Panc1 (cell line): ENCODE results near the gene CHCHD2. TPM values are rescaled to one million over a fixed set of nuclear protein-coding genes. Genes with fewer than 3 reads are reported as not detected.
"Not testable (repeated sequence)": the region's sequence is repeated elsewhere in the genome, so short reads cannot be mapped to it uniquely, and the experiment has no call there.

Source experiments
- ATAC-seq: fragments of 200-7000 bp; cut with Tn5 transposase; 2 replicates; pipeline ENCODE4 v1.9.1; 2020; ENCODE audit warnings: mild to moderate bottlenecking, moderate library complexity
- Bru-seq: library from RNA; stranded (reverse); fragments of 400-500 nt; gene quantifications from one replicate; lab custom pipeline; 2021; lab: Mats Ljungman, UMichigan
- BruChase-seq, 2 experiments: library from RNA; stranded (reverse); fragments of 400-500 nt; gene quantifications; one replicate each; lab custom pipeline; 2021; lab: Mats Ljungman, UMichigan
- BruUV-seq: library from RNA; stranded (reverse); fragments of 400-500 nt; replicated peaks from 2 replicates; lab custom pipeline; 2021; lab: Mats Ljungman, UMichigan
- CTCF ChIA-PET: fragments of 300-600 bp; sonication (Branson Sonifier 250); formaldehyde crosslinking; loops from one replicate; lab custom pipeline; 2022; ENCODE audit warnings: antibody characterized with exemption; lab: Charles Lee
- POLR2A ChIA-PET: fragments of 300-600 bp; sonication (Branson Sonifier 250); formaldehyde crosslinking; loops from one replicate; lab custom pipeline; 2022; ENCODE audit warnings: antibody characterized with exemption; lab: Charles Lee
- DNase-seq: peaks from one replicate; pipeline ENCODE4 v3.0.0-alpha.2; 2010; ENCODE audit warnings: low read depth, low spot score
- H3K27ac ChIP-seq: 2 replicates; pipeline ENCODE4 v1.5.1; 2011; ENCODE audit warnings: mild to moderate bottlenecking, low read length, inconsistent platforms
- H3K27me3 ChIP-seq: fragments of 200-500 bp; sonication (Bioruptor generic); 2 replicates; pipeline ENCODE4 v1.6.0; 2014; ENCODE audit warnings: low read length, inconsistent platforms; ENCODE audit not compliant: control insufficient read depth, insufficient read depth
- H3K36me3 ChIP-seq: fragments of 200-500 bp; sonication (Bioruptor generic); 2 replicates; pipeline ENCODE4 v1.5.1; 2014; ENCODE audit warnings: inconsistent platforms, mild to moderate bottlenecking, low read length, moderate library complexity; ENCODE audit not compliant: control insufficient read depth, insufficient read depth
- H3K4me1 ChIP-seq: 2 replicates; pipeline ENCODE4 v1.5.1; 2011; ENCODE audit warnings: inconsistent platforms, mild to moderate bottlenecking, low read length, moderate library complexity; ENCODE audit not compliant: control insufficient read depth, insufficient read depth
- H3K4me3 ChIP-seq, 2 experiments: 2 replicates each; pipeline ENCODE4 v1.5.1; 2011 to 2012; ENCODE audit warnings: low read depth in 2 of 2, low read length in 2 of 2, mild to moderate bottlenecking in 2 of 2, inconsistent platforms in 1 of 2, moderate library complexity in 1 of 2
- H3K9me3 ChIP-seq: fragments of 200-500 bp; sonication (Bioruptor generic); 2 replicates; pipeline ENCODE4 v1.5.1; 2014; ENCODE audit warnings: low read depth, mild to moderate bottlenecking, inconsistent platforms, low read length, moderate library complexity; ENCODE audit not compliant: control insufficient read depth, insufficient read depth
- POLR2AphosphoS5 ChIP-seq: IDR thresholded peaks from 2 replicates; pipeline ENCODE4 v1.6.1; 2012; ENCODE audit warnings: mild to moderate bottlenecking, low read depth, low read length, moderate library complexity
- SIN3A ChIP-seq: IDR thresholded peaks from 2 replicates; pipeline ENCODE4 v1.6.1; 2012; ENCODE audit warnings: low read depth, mild to moderate bottlenecking, low read length, moderate library complexity, borderline replicate concordance; ENCODE audit not compliant: insufficient read depth
- TCF7L2 ChIP-seq: IDR thresholded peaks from 2 replicates; pipeline ENCODE4 v1.6.1; 2011; ENCODE audit warnings: mild to moderate bottlenecking, low read depth, low read length, inconsistent platforms
- in situ Hi-C: cut with HindIII; loops from 2 replicates; pipeline ENCODE4 v1.10.0; 2016; ENCODE audit warnings: low sequenced_read_pairs, low pct_unique_long_range_greater_than_20kb
- intact Hi-C: fragments of 100-400 bp; cut with micrococcal nuclease; formaldehyde crosslinking; loops from one replicate; pipeline ENCODE4 v1.10.0; 2022; ENCODE audit not compliant: unreplicated experiment
- long read RNA-seq: library from polyadenylated mRNA; unstranded; transcript quantifications from one replicate; pipeline ENCODE4 v2.0.0, GENCODE V29; 2021; ENCODE audit not compliant: unreplicated experiment
- polyA plus RNA-seq: library from polyadenylated mRNA; unstranded; fragments of >200 nt; gene quantifications from one replicate; pipeline ENCODE4 v1.2.1, GENCODE V29; 2012; ENCODE audit warnings: missing spikeins; ENCODE audit not compliant: insufficient read length
- total RNA-seq: library from RNA; stranded (reverse); gene quantifications from one replicate; pipeline ENCODE4 v1.2.1, GENCODE V29; 2021; ENCODE audit not compliant: unreplicated experiment
- TF ChIP-seq, protein P1 (sequence below), 2 experiments: IDR thresholded peaks; 2 replicates each; pipeline ENCODE4 v1.6.1; 2011 to 2012; ENCODE audit warnings: low read depth in 2 of 2, control low read depth in 1 of 2, low read length in 1 of 2, mild to moderate bottlenecking in 1 of 2, moderate library complexity in 1 of 2; ENCODE audit not compliant: insufficient read depth in 1 of 2
- TF ChIP-seq, protein P2 (sequence below): fragments of 450-650 bp; IDR thresholded peaks from 2 replicates; pipeline ENCODE4 v1.5.1; 2017; ENCODE audit warnings: mild to moderate bottlenecking

CHCHD2 gene, protein sequence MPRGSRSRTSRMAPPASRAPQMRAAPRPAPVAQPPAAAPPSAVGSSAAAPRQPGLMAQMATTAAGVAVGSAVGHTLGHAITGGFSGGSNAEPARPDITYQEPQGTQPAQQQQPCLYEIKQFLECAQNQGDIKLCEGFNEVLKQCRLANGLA
- total RNA-seq (666 TPM), Bru-seq, nascent RNA (percentile 96 among the genes with signal in this experiment), BruChase-seq, experiment 1, labeled RNA remaining after a 2-hour chase (percentile 90 among the genes with signal in this experiment), BruChase-seq, experiment 2, labeled RNA remaining after a 6-hour chase (percentile 97 among the genes with signal in this experiment)
- 680 TPM for polyA plus RNA-seq
- long read RNA-seq, transcript CHCHD2-201 (4 exons, 901 nt), result major isoform, 351 of 453 reads
- long read RNA-seq, partial matches to known transcripts, result 95 of 453 reads
- long read RNA-seq, other reads (novel, unspliced or antisense), result 6 of 453 reads

DNA sequence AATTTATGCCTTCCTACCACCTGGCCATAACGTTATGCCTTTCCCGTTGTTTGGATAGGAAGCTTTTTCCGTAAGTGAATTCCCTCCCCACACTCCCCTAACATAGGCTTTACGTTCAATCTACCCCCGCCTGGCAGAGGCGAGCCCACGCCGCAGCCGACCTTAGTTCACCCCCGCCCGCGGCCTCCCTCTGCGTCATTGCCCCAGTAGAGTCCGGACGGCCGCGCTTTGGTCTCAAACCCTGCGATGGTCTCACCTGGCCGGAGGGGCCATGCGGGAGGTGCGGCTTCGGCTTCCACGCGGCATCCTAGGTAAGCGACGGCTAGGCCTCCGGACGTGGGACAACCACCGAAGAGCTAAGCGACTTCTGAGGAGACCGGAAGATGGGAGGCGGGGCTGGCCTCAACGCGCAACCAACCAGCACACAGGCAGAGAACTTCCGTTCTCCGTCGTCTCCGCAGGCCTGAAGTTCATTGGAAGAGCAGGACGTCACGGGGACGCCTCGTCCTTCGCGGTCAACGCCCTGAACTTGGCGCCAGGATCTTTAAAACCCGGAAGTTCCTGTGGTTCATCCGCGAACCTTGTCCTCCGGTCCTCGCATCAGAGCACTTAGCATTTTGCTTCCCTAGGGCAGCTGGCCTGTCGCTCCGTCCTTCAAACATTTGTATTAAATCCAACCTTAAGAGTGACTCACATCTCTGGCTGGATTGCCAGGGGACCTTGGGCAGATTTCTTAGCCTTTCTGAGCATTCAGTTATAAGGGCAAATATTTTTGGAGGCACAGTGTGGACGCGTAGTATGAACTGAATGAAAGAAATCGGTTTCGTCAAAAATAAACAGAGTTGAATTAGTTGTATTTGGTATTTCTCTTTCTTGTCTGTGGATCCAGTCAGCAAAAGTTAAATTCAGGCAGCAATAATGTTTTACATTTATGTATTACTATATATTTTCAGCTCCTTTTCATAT is at the start of gene CHCHD2:
TSS of gene CHCHD2 (minus strand) at position 369 of the 966 bp plus-strand sequence. CDS start at position 306, 63 bp downstream.
- CTCF ChIA-PET, result interaction anchor here (0.7 to 1.5 kb wide), 3 partner anchors 13 to 27 kb away, joined by 3 to 4 read pairs (median 4); no protein-coding TSS in a partner anchor
- Histone ChIP-seq H3K27ac (peak within 1 kb of the TSS; percentile 98), H3K27me3 (no peaks in the 10 kb centered on the region), H3K4me1 (peaks cover 6% of the 10 kb centered on the region; the same call in 1 of the 2 replicates), H3K4me3 (peak within 1 kb of the TSS; percentile 55 to 98), H3K36me3 (peaks cover 18% of the 10 kb centered on the region), H3K9me3 (no peaks in the 10 kb centered on the region)
- ATAC-seq (peak; percentile 100), DNase-seq (peak; percentile 99)
- POLR2A ChIA-PET, result interaction anchor here (1.1 to 1.5 kb wide), 2 partner anchors 11 to 55 kb away, joined by 3 to 4 read pairs; partner anchors contain the start of genes CCT6A and PSPH
- intact Hi-C loops (no loop called here), in situ Hi-C loops (no loop called here)
- TF ChIP-seq POLR2AphosphoS5, result peak; percentile 76
- TF ChIP-seq TCF7L2, result 0 out of 2 replicates have a peak, but pooled peaks have one; percentile 23
- TF ChIP-seq, protein P1, sequence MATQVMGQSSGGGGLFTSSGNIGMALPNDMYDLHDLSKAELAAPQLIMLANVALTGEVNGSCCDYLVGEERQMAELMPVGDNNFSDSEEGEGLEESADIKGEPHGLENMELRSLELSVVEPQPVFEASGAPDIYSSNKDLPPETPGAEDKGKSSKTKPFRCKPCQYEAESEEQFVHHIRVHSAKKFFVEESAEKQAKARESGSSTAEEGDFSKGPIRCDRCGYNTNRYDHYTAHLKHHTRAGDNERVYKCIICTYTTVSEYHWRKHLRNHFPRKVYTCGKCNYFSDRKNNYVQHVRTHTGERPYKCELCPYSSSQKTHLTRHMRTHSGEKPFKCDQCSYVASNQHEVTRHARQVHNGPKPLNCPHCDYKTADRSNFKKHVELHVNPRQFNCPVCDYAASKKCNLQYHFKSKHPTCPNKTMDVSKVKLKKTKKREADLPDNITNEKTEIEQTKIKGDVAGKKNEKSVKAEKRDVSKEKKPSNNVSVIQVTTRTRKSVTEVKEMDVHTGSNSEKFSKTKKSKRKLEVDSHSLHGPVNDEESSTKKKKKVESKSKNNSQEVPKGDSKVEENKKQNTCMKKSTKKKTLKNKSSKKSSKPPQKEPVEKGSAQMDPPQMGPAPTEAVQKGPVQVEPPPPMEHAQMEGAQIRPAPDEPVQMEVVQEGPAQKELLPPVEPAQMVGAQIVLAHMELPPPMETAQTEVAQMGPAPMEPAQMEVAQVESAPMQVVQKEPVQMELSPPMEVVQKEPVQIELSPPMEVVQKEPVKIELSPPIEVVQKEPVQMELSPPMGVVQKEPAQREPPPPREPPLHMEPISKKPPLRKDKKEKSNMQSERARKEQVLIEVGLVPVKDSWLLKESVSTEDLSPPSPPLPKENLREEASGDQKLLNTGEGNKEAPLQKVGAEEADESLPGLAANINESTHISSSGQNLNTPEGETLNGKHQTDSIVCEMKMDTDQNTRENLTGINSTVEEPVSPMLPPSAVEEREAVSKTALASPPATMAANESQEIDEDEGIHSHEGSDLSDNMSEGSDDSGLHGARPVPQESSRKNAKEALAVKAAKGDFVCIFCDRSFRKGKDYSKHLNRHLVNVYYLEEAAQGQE (IDR thresholded peaks at IDR 0.05; ENCODE audit: insufficient read depth in 1 of 2, low read depth in 2 of 2, low read length in 1 of 2), result peak in 1 of 2 experiments; percentile 62; a peak in 1 of 4 replicates
- TF ChIP-seq, protein P2, sequence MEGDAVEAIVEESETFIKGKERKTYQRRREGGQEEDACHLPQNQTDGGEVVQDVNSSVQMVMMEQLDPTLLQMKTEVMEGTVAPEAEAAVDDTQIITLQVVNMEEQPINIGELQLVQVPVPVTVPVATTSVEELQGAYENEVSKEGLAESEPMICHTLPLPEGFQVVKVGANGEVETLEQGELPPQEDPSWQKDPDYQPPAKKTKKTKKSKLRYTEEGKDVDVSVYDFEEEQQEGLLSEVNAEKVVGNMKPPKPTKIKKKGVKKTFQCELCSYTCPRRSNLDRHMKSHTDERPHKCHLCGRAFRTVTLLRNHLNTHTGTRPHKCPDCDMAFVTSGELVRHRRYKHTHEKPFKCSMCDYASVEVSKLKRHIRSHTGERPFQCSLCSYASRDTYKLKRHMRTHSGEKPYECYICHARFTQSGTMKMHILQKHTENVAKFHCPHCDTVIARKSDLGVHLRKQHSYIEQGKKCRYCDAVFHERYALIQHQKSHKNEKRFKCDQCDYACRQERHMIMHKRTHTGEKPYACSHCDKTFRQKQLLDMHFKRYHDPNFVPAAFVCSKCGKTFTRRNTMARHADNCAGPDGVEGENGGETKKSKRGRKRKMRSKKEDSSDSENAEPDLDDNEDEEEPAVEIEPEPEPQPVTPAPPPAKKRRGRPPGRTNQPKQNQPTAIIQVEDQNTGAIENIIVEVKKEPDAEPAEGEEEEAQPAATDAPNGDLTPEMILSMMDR, result no peak
- TF ChIP-seq SIN3A, result peak; percentile 87; the same call in 1 of the 2 replicates
- TSS peak; percentile 99 for BruUV-seq

DNA sequence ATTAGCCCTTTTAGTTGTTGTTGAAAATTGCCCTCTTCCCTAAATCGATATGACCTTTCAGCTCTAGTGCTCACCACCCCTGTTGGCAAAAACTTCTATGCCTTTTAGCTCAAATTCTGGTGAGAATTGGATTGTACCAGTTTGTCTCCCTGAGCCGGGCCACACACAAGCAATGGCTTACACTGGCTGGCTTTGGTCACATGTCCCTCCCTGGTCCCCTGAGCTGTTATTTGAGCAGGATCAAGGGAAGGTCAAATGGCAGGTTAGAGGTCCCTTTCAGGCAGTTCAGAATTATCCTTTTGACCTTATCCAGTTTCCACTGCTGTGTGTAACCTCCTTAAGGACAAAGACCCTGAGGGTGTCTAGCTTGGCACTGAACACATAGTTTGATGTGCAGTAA is 24.8 kb upstream of the CHCHD2 start:
- DNase-seq, intact Hi-C loops, H3K27me3 ChIP-seq, POLR2A ChIA-PET, H3K36me3 ChIP-seq, H3K27ac ChIP-seq, CTCF ChIA-PET, ATAC-seq, H3K4me1 ChIP-seq, BruUV-seq, in situ Hi-C loops, H3K9me3 ChIP-seq, H3K4me3 ChIP-seq: not testable (repeated sequence)
